NCI-H1694 treated with DMSO at 0.1 percent for 48 hours (cell line): Measurements from ENCODE around the gene RGS8.

ENCODE experiments used
- DNase-seq: peaks from one replicate; lab custom pipeline; 2025; lab: John Stamatoyannopoulos, UW

RGS8 gene

GRCh38 chr1:182639330-182639729 is 45.1 kb downstream of the RGS8 start:
- no peak for DNase-seq

DNA sequence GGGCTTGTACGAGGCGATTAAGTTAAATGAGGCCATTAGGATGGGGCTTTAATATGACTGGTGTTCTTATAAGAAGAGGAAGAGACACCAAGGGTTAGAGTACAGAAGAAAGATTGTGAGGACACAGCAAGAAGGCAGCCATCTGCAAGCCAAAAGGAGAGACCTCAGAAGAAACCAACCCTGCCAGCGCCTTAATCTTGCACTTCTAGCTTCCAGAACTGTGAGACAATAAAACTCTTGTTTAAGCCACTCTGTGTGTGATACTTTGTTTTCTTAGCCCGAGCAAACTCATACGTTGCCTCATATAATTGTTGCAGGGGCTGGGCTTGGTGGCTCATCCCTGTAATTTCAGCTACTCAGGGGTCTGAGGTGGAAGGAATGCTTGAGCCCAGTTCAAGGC is 46.6 kb downstream of the RGS8 start:
- DNase-seq = no peak

- no peak for DNase-seq
These were observed 48.5 kb downstream of the RGS8 start for GRCh38 chr1:182635871-182636270.
